Natural killer cell (primary cell): ENCODE measurements around the gene TENM4. TPM values are rescaled to one million over a fixed set of nuclear protein-coding genes. Genes with fewer than 3 reads are reported as not detected.

Source experiments
- ATAC-seq, 3 donors: fragments of 150-1000 bp in 2 of 3; fragments of 200-7000 bp in 1 of 3; cut with Tn5 transposase; 1 replicate in 1 of 3; 2 replicates in 2 of 3; pipeline ENCODE4 v1.10.0; 2021; ENCODE audit warnings: mild to moderate bottlenecking in 2 of 3, moderate library complexity in 2 of 3
- DNase-seq, 2 donors: peaks; one replicate each; pipeline versions ENCODE4 v3.0.0 to v3.0.0-alpha.2; 2013 to 2021; ENCODE audit warnings: mixed read lengths in 1 of 2
- H3K27ac ChIP-seq: one replicate; pipeline ENCODE4 v1.5.1; 2013; ENCODE audit warnings: mild to moderate bottlenecking, low read length
- H3K27me3 ChIP-seq: one replicate; pipeline ENCODE4 v1.6.1; 2013; ENCODE audit warnings: low read length; ENCODE audit not compliant: control insufficient read depth, insufficient read depth
- H3K36me3 ChIP-seq: one replicate; pipeline ENCODE4 v1.6.1; 2013; ENCODE audit warnings: low read length; ENCODE audit not compliant: control insufficient read depth, insufficient read depth
- H3K4me1 ChIP-seq: one replicate; pipeline ENCODE4 v1.6.1; 2013; ENCODE audit warnings: low read length; ENCODE audit not compliant: control insufficient read depth, insufficient read depth
- H3K4me3 ChIP-seq: one replicate; pipeline ENCODE4 v1.5.1; 2013; ENCODE audit warnings: low read length
- H3K9me3 ChIP-seq: one replicate; pipeline ENCODE4 v1.6.1; 2013; ENCODE audit warnings: low read length; ENCODE audit not compliant: control insufficient read depth, insufficient read depth
- H3K27ac Mint-ChIP-seq, 2 donors: one replicate each; pipeline ENCODE4 v1.8.0; 2022; ENCODE audit warnings: mild to moderate bottlenecking in 2 of 2, mixed read lengths in 2 of 2, moderate library complexity in 1 of 2
- H3K27me3 Mint-ChIP-seq, 2 donors: one replicate each; pipeline ENCODE4 v1.8.0; 2022; ENCODE audit warnings: low read depth in 2 of 2, mixed read lengths in 2 of 2
- H3K36me3 Mint-ChIP-seq: one replicate; pipeline ENCODE4 v1.8.0; 2022; ENCODE audit warnings: mixed read lengths
- H3K4me1 Mint-ChIP-seq, 2 donors: one replicate each; pipeline ENCODE4 v1.8.0; 2022; ENCODE audit warnings: mixed read lengths in 2 of 2
- H3K4me3 Mint-ChIP-seq: one replicate; pipeline ENCODE4 v1.8.0; 2022; ENCODE audit warnings: mild to moderate bottlenecking, moderate library complexity, mixed read lengths
- H3K9me3 Mint-ChIP-seq, 2 donors: one replicate each; pipeline ENCODE4 v1.8.0; 2022; ENCODE audit warnings: mixed read lengths in 2 of 2
- CTCF ChIP-seq: fragments of 200-600 bp; IDR thresholded peaks from one replicate; pipeline ENCODE4 v1.8.0; 2022; ENCODE audit warnings: antibody characterized with exemption
- WGBS: methylation state at CpG from one replicate; pipeline ENCODE4 v1.1.7; 2013; ENCODE audit warnings: missing lambda C conversion rate; ENCODE audit not compliant: insufficient coverage; 5-methylcytosine and 5-hydroxymethylcytosine counted together
- intact Hi-C: fragments of 100-400 bp; cut with micrococcal nuclease; formaldehyde crosslinking; loops from one replicate; pipeline ENCODE4 v1.14.2; 2022
- total RNA-seq, 4 donors: library from RNA; stranded (reverse); fragments of 120-200 nt in 1 of 4; gene quantifications; one replicate each; pipeline versions ENCODE4 v1.2.3 to v1.2.4, GENCODE V29; 2013 to 2022

TENM4 gene
- total RNA-seq, 3 donors from 2014 or later (not counting 1 experiment from before 2014, with no cell fraction given) = 0.63 to 0.75 TPM; not detected in 1

DNA sequence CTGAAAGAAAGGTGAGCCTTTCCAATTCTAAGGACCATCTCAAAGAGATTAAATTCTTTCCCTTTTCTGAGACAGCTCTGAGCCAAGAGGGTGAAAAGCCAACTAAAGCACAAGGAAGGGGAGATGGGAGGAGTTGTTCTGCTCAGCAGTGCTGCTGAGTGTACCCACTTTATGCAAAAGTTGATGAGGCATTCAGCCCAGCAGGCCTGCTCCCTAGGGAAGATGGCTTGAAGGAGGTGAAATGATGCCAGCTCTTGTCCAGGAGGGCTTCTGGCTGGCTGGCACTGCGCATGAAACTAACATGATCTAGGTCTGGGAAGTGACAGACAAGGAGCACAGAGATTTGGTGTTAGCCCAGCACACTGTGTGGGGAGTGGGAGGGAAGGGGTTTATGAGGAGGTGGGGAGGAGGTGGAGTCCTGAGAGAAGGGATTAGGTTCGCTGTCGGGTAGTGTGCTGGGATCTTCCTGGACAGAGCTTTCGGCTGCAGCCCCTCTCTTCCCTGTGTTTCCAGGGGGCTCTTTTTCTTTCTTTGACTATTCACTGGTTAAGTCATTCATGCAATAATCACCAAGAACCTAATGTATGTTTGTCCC lies 640.6 kb downstream of the TENM4 start:
- 92% methylated on average over 2 of the region's 4 CpGs for WGBS
- intact Hi-C loops = no loop called here

GRCh38 chr11:78798663-78799062 lies 642.2 kb downstream of the TENM4 start:
- Histone ChIP-seq H3K27me3 (no peaks in the 10 kb centered on the region), H3K4me3 (no peak overlapping the region), H3K4me1 (no peaks in the 10 kb centered on the region), H3K27ac (no peak overlapping the region), H3K9me3 (no peaks in the 10 kb centered on the region), H3K36me3 (no peaks in the 10 kb centered on the region)
- H3K27ac Mint-ChIP-seq = no peak overlapping the region
- H3K27me3 Mint-ChIP-seq = peaks cover 0 to 5% of the 10 kb centered on the region in 2 donors
- no peak overlapping the region for H3K4me3 Mint-ChIP-seq
- TF ChIP-seq CTCF = peak; percentile 41
- DNase-seq (peak in 1 of 2 donors; percentile 27), ATAC-seq (peak in 2 of 3 donors; percentile 52 to 57)
- no peaks in the 10 kb centered on the region for H3K36me3 Mint-ChIP-seq
- WGBS = 42% methylated on average over 5 of the region's 5 CpGs
- intact Hi-C loops = no loop called here
- no peaks in the 10 kb centered on the region for H3K4me1 Mint-ChIP-seq
- no peaks in the 10 kb centered on the region for H3K9me3 Mint-ChIP-seq

More for the DNA sequence above, 640.6 kb downstream of the TENM4 start:
- DNase-seq = no peak
- H3K36me3 ChIP-seq = no peaks in the 10 kb centered on the region
- ATAC-seq = no peak
- no peaks in the 10 kb centered on the region for H3K36me3 Mint-ChIP-seq
- peaks cover 0 to 5% of the 10 kb centered on the region in 2 donors for H3K27me3 Mint-ChIP-seq
- TF ChIP-seq CTCF = no peak
- H3K4me3 ChIP-seq = no peak overlapping the region
- H3K4me1 Mint-ChIP-seq = no peaks in the 10 kb centered on the region
- H3K4me1 ChIP-seq = no peaks in the 10 kb centered on the region
- no peak overlapping the region for H3K27ac ChIP-seq
- H3K4me3 Mint-ChIP-seq = no peak overlapping the region
- no peak overlapping the region for H3K27ac Mint-ChIP-seq
- no peaks in the 10 kb centered on the region for H3K27me3 ChIP-seq
- no peaks in the 10 kb centered on the region for H3K9me3 ChIP-seq
- H3K9me3 Mint-ChIP-seq = no peaks in the 10 kb centered on the region

DNA sequence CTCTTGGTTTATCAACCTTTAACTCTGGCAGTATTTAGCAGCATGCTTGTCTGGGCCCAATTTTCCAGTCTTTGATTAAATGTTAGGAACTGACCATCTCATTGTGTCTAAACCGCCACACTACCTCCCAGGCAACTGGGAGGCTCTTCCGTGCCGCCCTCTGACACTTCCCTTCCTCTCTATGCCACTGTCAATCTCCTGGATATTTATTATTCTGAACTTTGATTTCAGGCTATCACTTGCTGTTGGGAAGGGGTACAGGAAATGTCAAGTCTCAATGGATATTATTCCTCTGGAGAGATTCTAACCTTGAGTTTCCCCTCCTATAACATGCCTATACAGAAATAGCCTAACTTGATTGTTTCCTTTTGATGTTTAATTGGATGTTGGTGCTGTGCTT lies 643.3 kb downstream of the TENM4 start:
- Mint-ChIP-seq H3K27me3 (peaks cover 0 to 5% of the 10 kb centered on the region in 2 donors), H3K4me3 (no peak overlapping the region), H3K4me1 (no peaks in the 10 kb centered on the region), H3K27ac (no peak overlapping the region), H3K36me3 (no peaks in the 10 kb centered on the region), H3K9me3 (no peaks in the 10 kb centered on the region)
- Histone ChIP-seq H3K36me3 (no peaks in the 10 kb centered on the region), H3K4me3 (no peak overlapping the region), H3K9me3 (no peaks in the 10 kb centered on the region), H3K27ac (no peak overlapping the region), H3K4me1 (no peaks in the 10 kb centered on the region), H3K27me3 (no peaks in the 10 kb centered on the region)
- 95% methylated on average over 3 of the region's 3 CpGs for WGBS
- DNase-seq = no peak
- ATAC-seq = no peak
- TF ChIP-seq CTCF = no peak
- intact Hi-C loops = no loop called here

- Histone ChIP-seq H3K36me3 (no peaks in the 10 kb centered on the region), H3K9me3 (no peaks in the 10 kb centered on the region), H3K4me3 (no peak overlapping the region), H3K4me1 (no peaks in the 10 kb centered on the region), H3K27ac (no peak overlapping the region), H3K27me3 (no peaks in the 10 kb centered on the region)
- no peak for TF ChIP-seq CTCF
- ATAC-seq (no peak), DNase-seq (no peak)
- whole genome bisulfite sequencing = 93% methylated on average over 2 of the region's 2 CpGs
- H3K27me3 Mint-ChIP-seq = peaks cover 0 to 5% of the 10 kb centered on the region in 2 donors
- no peaks in the 10 kb centered on the region for H3K36me3 Mint-ChIP-seq
- H3K4me3 Mint-ChIP-seq = no peak overlapping the region
- H3K9me3 Mint-ChIP-seq = no peaks in the 10 kb centered on the region
- intact Hi-C loops = no loop called here
- no peak overlapping the region for H3K27ac Mint-ChIP-seq
- no peaks in the 10 kb centered on the region for H3K4me1 Mint-ChIP-seq
Observed at GRCh38 chr11:78796956-78797355, 643.9 kb downstream of the TENM4 start.
